Neutrophil (primary cell): ENCODE data around the gene DSCAM.

Experiments used
- H3K27ac ChIP-seq: fragments of 200-600 bp; sonication (generic); 2 replicates; pipeline ENCODE4 v1.5.1; 2016; ENCODE audit warnings: mild to moderate bottlenecking, moderate library complexity
- H3K27me3 ChIP-seq: fragments of 200-600 bp; sonication (generic); 2 replicates; pipeline ENCODE4 v1.6.0; 2016; ENCODE audit warnings: mild to moderate bottlenecking
- H3K36me3 ChIP-seq: fragments of 200-600 bp; sonication (generic); 2 replicates; pipeline ENCODE4 v1.5.1; 2017
- H3K4me1 ChIP-seq, 2 experiments: fragments of 200-600 bp in 1 of 2; sonication (generic) in 1 of 2; 1 replicate in 1 of 2; 2 replicates in 1 of 2; pipeline versions ENCODE4 v1.5.1 to v1.6.1; 2013 to 2016; ENCODE audit warnings: low read depth in 1 of 2, low read length in 1 of 2, mild to moderate bottlenecking in 1 of 2, moderate library complexity in 1 of 2; ENCODE audit not compliant: control insufficient read depth in 1 of 2, insufficient read depth in 1 of 2
- H3K4me3 ChIP-seq, 2 experiments: fragments of 200-600 bp in 1 of 2; sonication (generic) in 1 of 2; 1 replicate in 1 of 2; 2 replicates in 1 of 2; pipeline ENCODE4 v1.5.1; 2013 to 2016; ENCODE audit warnings: low read depth in 1 of 2, low read length in 1 of 2, mild to moderate bottlenecking in 1 of 2, moderate library complexity in 1 of 2
- H3K9me3 ChIP-seq: fragments of 200-600 bp; sonication (generic); 2 replicates; pipeline ENCODE4 v1.5.1; 2016
- CTCF ChIP-seq: fragments of 200-600 bp; sonication (generic); IDR thresholded peaks from 2 replicates; pipeline ENCODE4 v1.5.1; 2016; ENCODE audit warnings: antibody characterized with exemption

The DSCAM gene

DNA sequence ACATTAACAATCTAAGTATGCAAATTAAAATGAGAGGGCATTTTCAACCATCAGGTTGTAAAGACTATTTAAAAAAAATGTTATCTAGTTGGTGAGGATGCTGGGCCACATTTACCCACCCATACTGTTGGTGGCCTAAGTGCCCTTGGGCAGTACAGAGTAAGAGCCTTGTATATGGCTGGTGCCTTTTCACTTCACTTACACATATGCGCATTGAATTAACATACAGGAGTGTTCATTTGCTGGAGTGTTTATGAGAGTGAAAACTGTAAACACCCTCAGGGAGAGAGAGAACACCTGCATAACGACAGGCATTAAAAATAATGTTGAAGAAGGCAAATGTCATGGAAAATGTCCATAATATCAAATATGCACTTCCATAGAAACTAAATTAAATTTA, 552.6 kb downstream of the DSCAM start:
- Histone ChIP-seq H3K36me3 (no peaks in the 10 kb centered on the region), H3K27me3 (no peaks in the 10 kb centered on the region), H3K27ac (no peak overlapping the region), H3K9me3 (no peaks in the 10 kb centered on the region), H3K4me3 (no peak overlapping the region), H3K4me1 (no peaks in the 10 kb centered on the region)
- no peak for TF ChIP-seq CTCF

GRCh38 chr21:40291560-40291959, 555.4 kb downstream of the DSCAM start:
- no peak overlapping the region for H3K4me3 ChIP-seq
- H3K36me3 ChIP-seq = no peaks in the 10 kb centered on the region
- H3K4me1 ChIP-seq = no peaks in the 10 kb centered on the region
- TF ChIP-seq CTCF = no peak
- no peak overlapping the region for H3K27ac ChIP-seq
- H3K9me3 ChIP-seq = no peaks in the 10 kb centered on the region
- H3K27me3 ChIP-seq = no peaks in the 10 kb centered on the region

- Histone ChIP-seq H3K27me3 (no peaks in the 10 kb centered on the region), H3K4me1 (no peaks in the 10 kb centered on the region), H3K27ac (no peak overlapping the region), H3K9me3 (no peaks in the 10 kb centered on the region), H3K4me3 (no peak overlapping the region), H3K36me3 (no peaks in the 10 kb centered on the region)
- TF ChIP-seq CTCF = no peak
Observed at GRCh38 chr21:40284409-40284808, 562.5 kb downstream of the DSCAM start.

DNA sequence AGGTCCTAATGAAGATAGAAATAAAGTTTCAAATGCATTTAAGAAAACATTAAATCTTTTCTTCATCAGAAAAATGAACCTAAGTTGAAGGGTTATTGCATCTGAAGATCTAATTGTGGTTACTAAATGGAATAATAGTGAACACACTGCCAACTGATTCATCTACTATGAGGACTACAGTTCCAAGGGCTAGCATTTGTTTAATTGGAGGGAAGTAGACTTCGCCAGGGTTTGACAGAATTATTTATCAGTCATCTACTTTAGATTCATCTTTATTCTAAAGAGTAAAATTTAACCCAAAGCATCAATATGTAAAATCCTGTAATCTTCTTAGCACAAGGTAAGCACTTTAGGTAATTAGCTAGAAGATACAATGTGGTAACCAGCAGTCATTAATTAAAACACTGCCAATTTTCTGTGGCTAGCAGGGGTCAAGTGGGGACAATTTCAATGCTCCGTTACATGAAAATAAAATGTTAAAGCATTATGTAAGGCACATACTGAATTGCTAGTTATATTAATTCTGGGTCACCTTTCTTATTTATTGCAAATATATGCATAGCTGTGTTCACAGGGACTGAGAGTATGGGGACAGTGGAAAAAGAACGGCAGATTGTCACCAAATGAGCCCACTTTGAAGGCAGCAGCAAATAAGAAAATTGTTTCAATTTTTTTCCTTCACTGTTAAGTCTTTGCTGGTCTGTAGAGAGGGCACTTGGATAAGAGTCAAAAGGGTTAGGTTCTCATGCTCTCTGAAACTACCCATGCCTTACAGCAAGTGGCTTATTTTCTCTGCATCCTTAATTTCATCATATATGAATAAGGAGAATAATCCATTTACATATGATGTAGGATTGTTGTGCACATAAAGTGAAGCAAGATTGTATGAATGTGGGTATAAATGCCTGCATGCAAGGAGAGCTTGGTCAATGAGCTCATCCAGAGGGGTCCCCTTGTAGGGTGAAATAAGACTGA, 563.8 kb downstream of the DSCAM start:
- Histone ChIP-seq H3K27me3 (no peaks in the 10 kb centered on the region), H3K9me3 (no peaks in the 10 kb centered on the region), H3K4me1 (no peaks in the 10 kb centered on the region), H3K4me3 (no peak overlapping the region), H3K27ac (no peak overlapping the region), H3K36me3 (no peaks in the 10 kb centered on the region)
- TF ChIP-seq CTCF = no peak

DNA sequence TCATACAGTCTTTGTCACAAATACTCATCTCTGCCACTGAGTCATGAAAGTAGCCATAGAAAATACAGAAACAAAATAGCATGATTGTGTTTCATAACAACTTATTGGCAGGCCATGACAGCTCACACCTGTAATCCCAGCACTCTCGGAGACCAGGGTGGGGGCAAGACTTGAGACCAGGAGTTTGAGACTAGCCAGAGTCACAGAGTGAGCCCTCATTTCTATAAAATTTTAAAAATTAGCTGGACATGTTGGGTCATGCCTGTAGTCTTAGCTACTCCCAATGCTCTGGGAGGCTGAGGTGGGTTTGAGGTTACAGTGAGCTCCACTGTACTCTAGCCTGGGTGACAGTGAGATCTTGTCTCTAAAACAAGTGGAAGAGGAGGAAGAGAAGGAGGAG, 568.6 kb downstream of the DSCAM start:
- H3K4me1 ChIP-seq = no peaks in the 10 kb centered on the region
- H3K9me3 ChIP-seq = no peaks in the 10 kb centered on the region
- H3K27ac ChIP-seq = no peak overlapping the region
- no peaks in the 10 kb centered on the region for H3K36me3 ChIP-seq
- H3K27me3 ChIP-seq = no peaks in the 10 kb centered on the region
- TF ChIP-seq CTCF = no peak
- no peak overlapping the region for H3K4me3 ChIP-seq
